ENCODE measurements around the gene DCUN1D4.

Gene DCUN1D4

DNA sequence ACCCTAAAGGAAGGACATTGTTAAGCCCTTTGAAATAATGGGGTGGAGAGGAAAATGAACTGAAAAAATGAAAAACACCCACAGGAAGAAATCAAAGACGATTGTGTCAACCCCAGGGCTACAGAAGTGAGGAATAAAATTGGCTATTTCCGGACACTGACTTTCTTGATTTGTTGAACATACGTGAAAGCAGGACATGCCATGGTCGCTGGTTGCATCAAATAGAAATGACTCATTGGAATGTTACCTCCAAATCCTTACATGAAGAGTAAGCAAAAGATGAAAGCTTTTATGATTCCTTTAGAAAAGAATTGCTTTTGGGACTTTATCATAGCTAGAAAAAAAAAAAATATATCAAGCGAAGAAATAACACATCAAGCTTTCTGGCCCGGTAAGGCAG, 75.3 kb downstream of the DCUN1D4 start:
- TF ChIP-seq, protein P1, sequence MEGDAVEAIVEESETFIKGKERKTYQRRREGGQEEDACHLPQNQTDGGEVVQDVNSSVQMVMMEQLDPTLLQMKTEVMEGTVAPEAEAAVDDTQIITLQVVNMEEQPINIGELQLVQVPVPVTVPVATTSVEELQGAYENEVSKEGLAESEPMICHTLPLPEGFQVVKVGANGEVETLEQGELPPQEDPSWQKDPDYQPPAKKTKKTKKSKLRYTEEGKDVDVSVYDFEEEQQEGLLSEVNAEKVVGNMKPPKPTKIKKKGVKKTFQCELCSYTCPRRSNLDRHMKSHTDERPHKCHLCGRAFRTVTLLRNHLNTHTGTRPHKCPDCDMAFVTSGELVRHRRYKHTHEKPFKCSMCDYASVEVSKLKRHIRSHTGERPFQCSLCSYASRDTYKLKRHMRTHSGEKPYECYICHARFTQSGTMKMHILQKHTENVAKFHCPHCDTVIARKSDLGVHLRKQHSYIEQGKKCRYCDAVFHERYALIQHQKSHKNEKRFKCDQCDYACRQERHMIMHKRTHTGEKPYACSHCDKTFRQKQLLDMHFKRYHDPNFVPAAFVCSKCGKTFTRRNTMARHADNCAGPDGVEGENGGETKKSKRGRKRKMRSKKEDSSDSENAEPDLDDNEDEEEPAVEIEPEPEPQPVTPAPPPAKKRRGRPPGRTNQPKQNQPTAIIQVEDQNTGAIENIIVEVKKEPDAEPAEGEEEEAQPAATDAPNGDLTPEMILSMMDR (IDR thresholded peaks at IDR 0.05) = no peak
- H3K36me3 ChIP-seq = peaks cover 3% of the 10 kb centered on the region
- no peaks in the 10 kb centered on the region for H3K27me3 ChIP-seq
- H3K9me3 ChIP-seq = no peaks in the 10 kb centered on the region
- no peaks in the 10 kb centered on the region for H3K4me1 ChIP-seq (ENCODE audit: control insufficient read depth in 1 of 2, insufficient read depth in 1 of 2, low read depth in 1 of 2, low read length in 1 of 2)
- H3K27ac ChIP-seq = no peak overlapping the region
- no peak overlapping the region for H3K4me3 ChIP-seq (ENCODE audit: low read depth in 1 of 2, low read length in 1 of 2)

DNA sequence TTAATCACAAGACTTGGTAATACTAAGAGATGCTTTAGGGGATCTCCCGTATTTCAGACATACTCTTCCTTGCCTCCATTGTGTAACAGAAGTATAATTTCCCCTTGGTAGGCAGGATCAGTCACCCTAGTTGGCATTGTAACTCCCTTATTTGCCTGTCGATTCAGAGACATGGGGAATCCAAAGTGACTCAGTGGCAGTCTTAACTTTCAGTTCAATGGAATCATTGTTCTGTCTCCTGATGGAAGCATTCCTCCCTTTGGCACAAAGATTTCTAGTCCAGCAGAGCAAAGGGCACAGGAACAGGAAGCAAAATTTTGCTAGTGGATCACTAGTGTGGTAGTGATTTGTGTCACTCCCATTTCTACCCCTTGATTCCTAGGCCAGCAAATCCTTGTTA, 80.4 kb downstream of the DCUN1D4 start:
- no peak overlapping the region for H3K4me3 ChIP-seq (ENCODE audit: low read depth in 1 of 2, low read length in 1 of 2)
- TF ChIP-seq, protein P1 (IDR thresholded peaks at IDR 0.05) = no peak
- no peak overlapping the region for H3K27ac ChIP-seq
- no peaks in the 10 kb centered on the region for H3K4me1 ChIP-seq (ENCODE audit: control insufficient read depth in 1 of 2, insufficient read depth in 1 of 2, low read depth in 1 of 2, low read length in 1 of 2)
- no peaks in the 10 kb centered on the region for H3K36me3 ChIP-seq
- H3K9me3 ChIP-seq = no peaks in the 10 kb centered on the region
- H3K27me3 ChIP-seq = no peaks in the 10 kb centered on the region

DNA sequence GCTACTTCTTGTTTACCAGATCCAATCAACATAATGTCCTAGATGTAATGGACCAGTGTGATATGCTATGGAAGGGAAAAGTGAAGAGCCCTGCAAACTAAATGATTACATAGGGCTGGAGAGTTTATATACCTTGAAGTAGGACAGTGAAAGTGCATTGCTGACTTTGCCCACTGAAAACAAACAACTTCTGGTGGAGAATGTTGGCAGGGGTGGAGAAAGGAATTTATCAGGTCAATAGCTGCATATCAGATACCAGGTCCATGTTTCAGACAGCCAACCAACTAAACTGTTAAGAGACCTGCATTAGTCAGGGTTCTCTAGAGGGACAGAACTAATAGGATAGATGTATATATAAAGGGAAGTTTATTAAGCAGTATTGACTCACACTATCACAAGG, 82.4 kb downstream of the DCUN1D4 start:
- H3K36me3 ChIP-seq = no peaks in the 10 kb centered on the region
- no peaks in the 10 kb centered on the region for H3K9me3 ChIP-seq
- no peak overlapping the region for H3K27ac ChIP-seq
- H3K4me3 ChIP-seq (ENCODE audit: low read depth in 1 of 2, low read length in 1 of 2) = no peak overlapping the region
- H3K27me3 ChIP-seq = no peaks in the 10 kb centered on the region
- TF ChIP-seq, protein P1 (IDR thresholded peaks at IDR 0.05) = no peak
- H3K4me1 ChIP-seq (ENCODE audit: control insufficient read depth in 1 of 2, insufficient read depth in 1 of 2, low read depth in 1 of 2, low read length in 1 of 2) = no peaks in the 10 kb centered on the region

DNA sequence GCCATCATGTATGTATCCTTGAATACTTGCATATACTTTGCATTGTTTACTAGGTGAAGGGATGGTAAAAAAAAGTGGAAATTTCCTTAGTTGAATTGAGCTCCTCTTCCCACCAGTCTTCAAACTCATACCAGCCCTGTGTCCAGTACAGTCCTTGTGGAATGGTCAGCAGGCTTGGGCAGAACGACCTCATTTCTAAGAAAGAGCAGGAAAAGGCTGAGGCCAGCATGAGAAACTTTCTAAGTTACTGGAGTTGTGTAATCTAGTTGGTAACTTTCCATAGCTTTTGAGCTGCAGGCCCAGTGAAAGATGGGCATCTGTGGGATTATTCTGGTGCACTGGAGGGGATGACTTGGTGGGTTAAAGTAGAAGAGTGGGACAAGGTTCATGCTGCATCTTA, 87.6 kb downstream of the DCUN1D4 start:
- no peak overlapping the region for H3K27ac ChIP-seq
- no peaks in the 10 kb centered on the region for H3K27me3 ChIP-seq
- no peaks in the 10 kb centered on the region for H3K36me3 ChIP-seq
- no peak overlapping the region for H3K4me3 ChIP-seq (ENCODE audit: low read depth in 1 of 2, low read length in 1 of 2)
- H3K4me1 ChIP-seq (ENCODE audit: control insufficient read depth in 1 of 2, insufficient read depth in 1 of 2, low read depth in 1 of 2, low read length in 1 of 2) = no peaks in the 10 kb centered on the region
- TF ChIP-seq, protein P1 (IDR thresholded peaks at IDR 0.05) = no peak
- H3K9me3 ChIP-seq = no peaks in the 10 kb centered on the region

DNA sequence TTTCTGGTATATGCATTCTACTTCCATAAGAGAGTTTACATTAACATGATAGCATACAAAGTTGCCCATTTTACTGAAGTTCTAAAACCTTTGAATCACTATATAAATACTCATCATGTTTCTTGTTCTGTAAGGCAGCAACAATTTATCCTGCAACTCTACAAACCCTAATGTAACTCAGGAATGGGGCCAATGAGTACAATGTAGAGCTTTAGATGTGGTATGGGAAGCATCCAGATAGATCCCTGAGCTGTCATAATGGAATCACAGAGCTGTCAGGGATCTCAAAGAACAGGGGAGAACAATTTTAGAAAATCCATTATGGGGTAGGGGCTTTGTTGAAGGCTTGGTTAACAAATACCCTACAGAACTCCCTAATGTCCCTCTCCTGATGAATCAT, 88.5 kb downstream of the DCUN1D4 start:
- TF ChIP-seq, protein P1 (IDR thresholded peaks at IDR 0.05) = no peak
- no peaks in the 10 kb centered on the region for H3K9me3 ChIP-seq
- H3K4me1 ChIP-seq (ENCODE audit: control insufficient read depth in 1 of 2, insufficient read depth in 1 of 2, low read depth in 1 of 2, low read length in 1 of 2) = no peaks in the 10 kb centered on the region
- no peaks in the 10 kb centered on the region for H3K27me3 ChIP-seq
- H3K36me3 ChIP-seq = no peaks in the 10 kb centered on the region
- no peak overlapping the region for H3K27ac ChIP-seq
- H3K4me3 ChIP-seq (ENCODE audit: low read depth in 1 of 2, low read length in 1 of 2) = no peak overlapping the region

DNA sequence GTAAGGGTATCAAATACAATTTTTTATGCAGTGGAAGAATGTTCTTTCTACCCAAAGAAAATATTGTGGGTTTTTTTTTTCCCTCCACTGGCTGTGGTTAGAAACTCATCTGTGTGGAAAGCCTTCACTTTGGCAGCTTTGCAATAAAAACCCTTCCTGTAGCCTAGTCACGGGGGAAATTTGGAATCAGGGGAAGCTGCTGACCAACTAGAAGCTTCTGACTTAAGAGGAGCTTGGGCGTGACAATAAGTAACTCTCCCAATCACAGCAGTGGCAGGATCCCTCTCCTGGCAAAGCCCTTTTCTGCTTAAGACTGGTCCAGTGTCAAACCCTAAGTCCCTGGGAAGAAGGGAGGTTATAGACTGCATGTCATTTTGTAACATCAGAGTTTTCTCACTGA, 89.3 kb downstream of the DCUN1D4 start:
- no peak overlapping the region for H3K27ac ChIP-seq

More for the DNA sequence above, 89.3 kb downstream of the DCUN1D4 start:
- TF ChIP-seq, protein P1 (IDR thresholded peaks at IDR 0.05) = no peak
- Histone ChIP-seq H3K27me3 (no peaks in the 10 kb centered on the region), H3K4me3 (ENCODE audit: low read depth in 1 of 2, low read length in 1 of 2) (no peak overlapping the region), H3K9me3 (no peaks in the 10 kb centered on the region), H3K4me1 (ENCODE audit: control insufficient read depth in 1 of 2, insufficient read depth in 1 of 2, low read depth in 1 of 2, low read length in 1 of 2) (no peaks in the 10 kb centered on the region), H3K36me3 (no peaks in the 10 kb centered on the region)

Measured in neutrophil (primary cell).